ENCODE results near the gene ZSCAN18.
A peak's percentile ranks its signal among the peaks of the same experiment; 100 is the strongest.

Gene ZSCAN18

DNA sequence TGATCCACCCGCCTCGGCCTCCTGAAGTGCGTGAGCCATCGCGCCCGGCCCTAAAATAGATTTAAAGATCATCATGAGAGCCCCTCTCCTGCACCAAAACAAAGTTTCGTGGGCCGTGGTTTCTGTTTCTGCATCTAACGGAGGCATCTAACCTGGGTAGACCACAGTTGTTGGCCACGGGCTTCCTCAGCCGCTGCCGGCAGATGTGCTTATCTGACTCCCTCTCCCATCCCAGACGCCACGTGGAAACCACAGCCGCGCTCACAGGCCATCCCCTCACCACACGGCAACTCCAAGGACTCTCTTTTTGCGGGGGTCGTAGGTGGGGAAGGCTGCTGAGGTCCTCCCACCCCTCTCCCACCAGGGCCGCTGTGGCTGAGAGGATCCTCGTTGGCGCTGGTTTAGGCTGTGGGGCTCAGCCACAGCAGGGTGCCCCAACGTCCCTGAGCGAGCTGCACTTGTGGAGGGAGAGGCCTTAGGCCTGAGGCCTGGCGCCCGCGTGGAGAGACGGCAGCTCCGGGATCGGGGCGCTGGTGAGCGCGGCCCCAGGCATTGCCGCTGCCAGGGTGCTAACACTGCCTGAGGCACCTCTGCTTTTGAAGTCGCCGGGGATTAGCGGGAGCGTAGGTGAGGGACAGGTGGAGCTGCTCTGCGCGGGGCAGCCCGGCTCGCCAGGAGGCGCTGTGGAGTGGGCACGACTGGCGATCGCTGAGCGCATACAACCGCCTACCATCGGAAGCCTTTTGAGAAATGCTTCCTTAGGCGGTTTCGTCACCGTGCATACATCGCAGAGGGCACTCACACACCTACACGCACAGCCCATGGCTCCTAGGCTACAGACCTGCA is 55.3 kb downstream of the ZSCAN18 start:
- DNase-seq: no peak

DNA sequence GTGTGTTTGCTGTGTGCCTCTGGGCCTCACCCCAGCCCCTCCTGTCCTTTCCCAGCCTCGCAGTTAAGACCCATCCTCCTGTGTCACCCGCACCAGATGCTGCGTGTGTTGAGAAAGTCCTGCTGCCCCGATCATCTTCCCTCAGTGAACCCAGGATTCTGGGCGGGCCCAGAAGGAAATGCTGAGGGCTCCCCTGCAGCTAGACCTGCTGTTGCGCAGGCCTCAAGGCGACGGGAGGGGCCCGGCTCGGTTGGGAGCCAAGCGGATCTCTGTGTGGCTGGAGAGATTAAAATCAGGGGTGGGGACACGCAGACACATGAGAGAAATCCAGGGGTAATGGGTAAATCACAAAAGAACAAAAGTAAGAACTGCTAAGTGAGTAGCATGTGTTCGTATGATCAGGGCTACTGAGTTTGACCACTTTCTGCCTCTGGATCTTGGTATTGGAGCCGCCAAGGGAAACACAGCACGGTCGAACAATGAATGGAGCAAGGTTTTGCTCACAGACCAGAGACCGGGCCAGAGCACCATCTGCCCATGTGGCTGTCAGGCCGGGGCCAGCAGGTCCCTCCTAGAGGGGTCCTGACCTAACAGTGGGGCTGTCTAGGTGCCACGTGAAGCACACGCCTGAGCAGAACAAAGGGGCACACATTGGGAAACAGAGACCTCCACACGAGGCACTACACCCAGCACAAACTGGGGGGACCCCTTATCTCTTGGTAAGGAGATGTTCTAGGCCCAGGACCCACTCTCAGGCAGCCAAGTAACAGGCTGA is 57.1 kb downstream of the ZSCAN18 start:
- no peak for DNase-seq

DNA sequence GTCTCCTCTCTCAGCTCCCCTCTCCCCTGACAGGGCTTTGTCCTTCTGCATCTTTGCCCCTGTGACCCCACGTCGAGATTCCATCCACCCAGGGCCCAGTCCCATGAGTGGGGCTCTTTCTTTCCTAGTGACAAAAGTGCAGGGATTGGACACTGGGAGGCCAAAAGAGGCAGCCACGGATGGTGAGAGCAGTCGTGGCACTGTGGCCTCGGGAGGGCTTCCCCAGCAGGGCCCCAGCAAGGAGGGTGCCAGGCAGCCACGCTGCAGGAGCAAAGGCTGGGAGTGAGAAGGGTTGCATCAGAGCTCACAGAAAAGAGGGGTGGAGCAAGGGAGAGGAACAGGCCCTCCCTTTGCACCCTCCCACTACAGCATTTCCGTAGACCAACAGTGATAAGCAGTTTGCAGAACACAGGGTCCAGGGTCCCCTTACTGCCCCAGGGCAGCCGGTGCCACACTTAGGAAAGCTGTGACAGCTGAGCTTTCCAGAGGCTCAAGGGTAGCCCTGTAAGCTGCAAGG is 59.3 kb downstream of the ZSCAN18 start:
- DNase-seq: peak; percentile 18

DNA sequence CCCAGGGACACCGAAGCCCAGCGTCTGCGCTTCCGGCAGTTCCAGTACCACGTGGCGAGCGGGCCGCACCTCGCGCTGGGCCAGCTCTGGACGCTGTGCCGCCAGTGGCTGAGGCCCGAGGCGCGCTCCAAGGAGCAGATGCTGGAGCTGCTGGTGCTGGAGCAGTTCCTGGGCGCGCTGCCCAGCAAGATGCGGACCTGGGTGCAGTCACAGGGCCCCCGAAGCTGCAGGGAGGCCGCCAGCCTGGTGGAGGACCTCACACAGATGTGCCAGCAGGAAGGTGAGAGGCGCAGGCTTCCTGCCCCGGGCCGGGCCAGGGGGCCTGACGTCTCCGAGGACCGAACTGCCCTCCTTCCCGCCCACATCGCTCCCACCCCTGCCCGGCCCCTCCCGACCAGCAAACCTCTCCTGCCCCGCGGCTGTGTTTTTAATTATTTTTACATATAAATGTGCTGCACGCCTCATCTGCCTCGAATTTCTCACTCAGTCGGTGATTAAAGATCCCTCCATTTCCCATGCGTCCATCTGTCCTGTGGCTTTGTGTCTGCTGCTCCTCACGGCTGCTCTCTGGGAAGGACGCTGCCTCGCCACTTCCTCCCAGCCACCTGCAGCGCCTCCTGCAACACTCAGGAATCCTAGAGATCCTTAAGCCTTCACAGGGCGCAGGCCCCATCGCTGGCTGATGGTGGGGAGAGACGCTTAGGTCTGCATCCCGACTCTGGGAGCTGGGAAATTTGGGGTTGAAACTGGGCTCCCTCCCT is 59.9 kb downstream of the ZSCAN18 start:
- no peak for DNase-seq

DNA sequence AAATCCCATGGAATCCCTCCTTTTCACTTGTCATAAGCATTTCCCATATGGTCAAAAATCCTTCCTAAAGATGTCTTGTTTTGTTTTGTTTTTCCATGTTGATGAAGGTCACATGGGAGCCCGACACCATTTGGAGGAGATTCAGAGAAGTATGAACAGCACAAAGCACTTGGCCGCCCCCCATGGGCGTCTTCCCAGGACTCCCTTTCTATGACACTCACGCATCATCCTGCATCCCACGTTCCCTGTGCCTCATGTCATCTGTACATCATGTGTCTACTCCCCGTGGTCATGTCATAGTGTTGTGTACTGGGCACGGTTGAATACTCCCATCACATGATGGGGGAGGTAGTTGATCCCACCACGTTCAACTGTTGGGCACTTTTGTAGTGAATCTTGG is 62.2 kb downstream of the ZSCAN18 start:
- DNase-seq: no peak

DNA sequence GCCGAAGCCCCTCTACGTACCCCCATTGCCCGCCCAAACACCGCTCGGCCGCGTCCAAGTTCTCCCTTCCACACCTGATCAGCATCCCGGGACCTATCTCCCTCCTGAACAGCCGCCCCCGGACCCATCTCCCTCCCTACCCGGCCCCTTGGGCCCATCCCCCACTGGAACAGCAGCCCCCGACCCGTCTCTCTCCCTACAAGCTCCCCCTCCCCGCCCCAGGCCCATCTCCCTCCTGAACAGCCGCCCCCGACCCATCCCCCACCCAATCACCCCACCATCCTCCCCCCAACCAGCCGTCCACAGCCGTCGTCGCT is 63.6 kb downstream of the ZSCAN18 start:
- DNase-seq: no peak
